ENCODE measurements around the gene PPP1R15B. TPM values are rescaled to one million over a fixed set of nuclear protein-coding genes. Genes with fewer than 3 reads are reported as not detected.

PPP1R15B gene
- total RNA-seq, 1 experiment from 2014 or later, result 50.7 TPM

DNA sequence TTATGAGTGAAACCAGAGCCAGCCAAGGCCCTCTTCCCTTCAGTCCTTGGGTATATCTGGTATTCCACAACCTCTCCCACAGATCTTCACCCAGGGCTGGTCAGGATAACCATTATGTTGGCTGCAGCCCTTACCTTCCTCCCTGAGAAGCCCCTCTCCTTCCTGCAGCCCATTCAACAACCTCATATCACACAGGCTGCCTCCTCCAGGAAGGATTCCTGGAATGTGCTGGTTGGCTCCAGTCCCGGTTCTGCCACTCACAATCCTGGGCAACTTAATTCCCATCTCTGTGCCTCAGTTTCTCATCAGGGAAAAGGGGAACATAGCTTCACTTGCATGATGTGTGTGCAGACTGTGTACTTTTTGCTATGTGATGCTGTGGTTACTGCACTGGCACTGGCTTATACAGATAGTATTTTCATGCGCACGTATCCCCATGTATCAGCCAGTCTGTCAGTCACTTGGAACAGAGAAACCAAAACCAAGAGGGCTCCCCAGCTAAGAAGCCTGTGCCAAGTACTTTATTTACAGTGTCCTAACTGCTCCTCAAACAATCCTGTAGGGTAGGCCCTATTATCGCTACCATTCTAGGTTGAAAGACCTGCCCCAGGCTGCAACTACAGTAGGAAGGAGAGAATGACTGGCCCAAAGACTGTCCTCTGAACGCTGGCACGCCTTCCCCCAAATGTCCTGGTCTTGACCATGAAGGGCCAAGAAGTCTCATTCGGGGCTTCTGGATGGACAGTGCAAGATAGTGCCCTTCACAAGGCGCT, 39.9 kb upstream of the PPP1R15B start:
- Histone ChIP-seq H3K9me2 (replicated peaks; ENCODE audit: low read length) (no peaks in the 10 kb centered on the region), H3K9me3 (ENCODE audit: low read length) (no peaks in the 10 kb centered on the region), H3K79me2 (ENCODE audit: low read length) (no peaks in the 10 kb centered on the region), H3K9ac (ENCODE audit: low read length) (peak overlapping the region; percentile 32; the same call in 1 of the 2 replicates), H3K36me3 (ENCODE audit: low read depth, low read length) (peaks cover 39% of the 10 kb centered on the region), H3K4me3 (ENCODE audit: low read length) (no peak overlapping the region), H3K4me2 (ENCODE audit: low read length) (peak overlapping the region; percentile 56), H3K27ac (ENCODE audit: low read length) (peak overlapping the region; percentile 70), H4K20me1 (ENCODE audit: low read length) (no peaks in the 10 kb centered on the region), H3K4me1 (ENCODE audit: insufficient read depth, low read length) (peaks cover 31% of the 10 kb centered on the region), H3K27me3 (ENCODE audit: low read length) (no peaks in the 10 kb centered on the region), H3F3A (ENCODE audit: low read length, unreplicated experiment) (no peaks in the 10 kb centered on the region), H2AFZ (ENCODE audit: low read length) (no peak overlapping the region)
- ChIA-PET CTCF (interaction anchor here (1.6 kb wide), 1 partner anchor 43 kb away, joined by 7 read pairs; the partner anchor contains the start of gene PIK3C2B), POLR2A (ENCODE audit: unreplicated experiment) (interaction anchor here (0.5 kb wide), 1 partner anchor 51 kb away, joined by 23 read pairs; no protein-coding TSS in a partner anchor)
- TF ChIP-seq EZH2 (IDR thresholded peaks at IDR 0.05; ENCODE audit: low read length, unreplicated experiment), result no peak
- TF ChIP-seq, protein P1, sequence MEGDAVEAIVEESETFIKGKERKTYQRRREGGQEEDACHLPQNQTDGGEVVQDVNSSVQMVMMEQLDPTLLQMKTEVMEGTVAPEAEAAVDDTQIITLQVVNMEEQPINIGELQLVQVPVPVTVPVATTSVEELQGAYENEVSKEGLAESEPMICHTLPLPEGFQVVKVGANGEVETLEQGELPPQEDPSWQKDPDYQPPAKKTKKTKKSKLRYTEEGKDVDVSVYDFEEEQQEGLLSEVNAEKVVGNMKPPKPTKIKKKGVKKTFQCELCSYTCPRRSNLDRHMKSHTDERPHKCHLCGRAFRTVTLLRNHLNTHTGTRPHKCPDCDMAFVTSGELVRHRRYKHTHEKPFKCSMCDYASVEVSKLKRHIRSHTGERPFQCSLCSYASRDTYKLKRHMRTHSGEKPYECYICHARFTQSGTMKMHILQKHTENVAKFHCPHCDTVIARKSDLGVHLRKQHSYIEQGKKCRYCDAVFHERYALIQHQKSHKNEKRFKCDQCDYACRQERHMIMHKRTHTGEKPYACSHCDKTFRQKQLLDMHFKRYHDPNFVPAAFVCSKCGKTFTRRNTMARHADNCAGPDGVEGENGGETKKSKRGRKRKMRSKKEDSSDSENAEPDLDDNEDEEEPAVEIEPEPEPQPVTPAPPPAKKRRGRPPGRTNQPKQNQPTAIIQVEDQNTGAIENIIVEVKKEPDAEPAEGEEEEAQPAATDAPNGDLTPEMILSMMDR (conservative IDR thresholded peaks at IDR 0.05; ENCODE audit: low read depth, low read length), result no peak
- intact Hi-C loops (cut with micrococcal nuclease), result no loop called here
- BruUV-seq (replicated peaks), result no TSS peak
- DNase-seq (no peak), ATAC-seq (no peak)

DNA sequence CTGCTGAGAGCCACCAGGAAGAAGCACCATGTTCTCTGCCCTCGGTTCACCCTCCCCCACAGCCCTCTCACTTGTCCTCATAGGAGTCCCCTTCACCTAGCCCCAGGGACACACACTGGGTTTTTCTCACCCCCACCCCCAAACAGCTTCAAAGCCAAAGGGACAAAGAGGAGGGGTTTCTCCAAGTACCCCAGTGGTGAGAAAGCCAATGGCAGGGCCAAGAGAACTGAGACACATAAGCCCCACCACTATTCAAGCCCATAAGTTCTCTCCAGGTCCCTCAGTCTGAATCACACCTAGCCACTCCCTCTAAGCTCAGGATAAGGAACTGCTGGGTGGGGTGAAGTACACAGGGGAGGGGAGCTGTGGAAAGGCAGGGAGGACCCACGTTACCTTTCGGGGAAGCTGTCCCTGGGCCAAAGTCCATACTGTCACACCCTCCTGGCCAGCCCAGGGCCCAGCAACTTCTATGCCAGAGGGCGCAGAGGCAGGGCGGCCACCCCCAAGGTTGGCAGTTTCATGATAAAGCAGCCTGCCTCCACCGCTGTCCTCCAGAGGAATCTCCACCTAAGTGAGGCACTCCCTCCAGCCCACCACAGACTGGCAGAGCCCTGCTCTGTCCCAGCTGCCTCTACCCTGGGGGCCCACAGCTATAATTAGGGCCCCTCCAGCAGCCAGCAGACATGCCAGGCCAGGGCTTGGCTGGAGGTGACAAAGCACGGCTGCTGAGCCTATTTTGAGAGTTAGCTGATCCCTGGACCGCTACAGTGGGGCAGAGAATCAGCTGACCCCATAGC, 39.0 kb upstream of the PPP1R15B start:
- H3K4me3 ChIP-seq (ENCODE audit: low read length), result no peak overlapping the region
- peaks cover 31% of the 10 kb centered on the region for H3K4me1 ChIP-seq (ENCODE audit: insufficient read depth, low read length)
- no TSS peak for BruUV-seq (replicated peaks)
- no peaks in the 10 kb centered on the region for H3K9me2 ChIP-seq (replicated peaks; ENCODE audit: low read length)
- peaks cover 45% of the 10 kb centered on the region for H3K36me3 ChIP-seq (ENCODE audit: low read depth, low read length)
- ChIA-PET CTCF (interaction anchor here (0.6 to 1.6 kb wide), 3 partner anchors 43 to 840 kb away, joined by 3 to 7 read pairs (median 5); partner anchors contain the start of gene PIK3C2B), POLR2A (ENCODE audit: unreplicated experiment) (interaction anchor here (0.5 kb wide), 1 partner anchor 57 kb away, joined by 11 read pairs; no protein-coding TSS in a partner anchor)
- no peaks in the 10 kb centered on the region for H3K27me3 ChIP-seq (ENCODE audit: low read length)
- TF ChIP-seq EZH2 (IDR thresholded peaks at IDR 0.05; ENCODE audit: low read length, unreplicated experiment) (no peak), EZH2phosphoT487 (IDR thresholded peaks at IDR 0.05; ENCODE audit: borderline replicate concordance, low read length) (no peak)
- TF ChIP-seq, protein P1 (conservative IDR thresholded peaks at IDR 0.05; ENCODE audit: low read depth, low read length), result no peak
- H2AFZ ChIP-seq (ENCODE audit: low read length), result 0 out of 2 replicates have a peak overlapping the region, but pooled peaks have one; percentile 4
- H3K4me2 ChIP-seq (ENCODE audit: low read length), result peak overlapping the region; percentile 56
- H3F3A ChIP-seq (ENCODE audit: low read length, unreplicated experiment), result no peaks in the 10 kb centered on the region
- peak overlapping the region; percentile 32; the same call in 1 of the 2 replicates for H3K9ac ChIP-seq (ENCODE audit: low read length)
- H3K27ac ChIP-seq (ENCODE audit: low read length), result peak overlapping the region; percentile 70
- peak; percentile 80 for DNase-seq
- intact Hi-C loops (cut with micrococcal nuclease), result no loop called here
- ATAC-seq, result peak; percentile 71
- no peaks in the 10 kb centered on the region for H3K9me3 ChIP-seq (ENCODE audit: low read length)
- no peaks in the 10 kb centered on the region for H4K20me1 ChIP-seq (ENCODE audit: low read length)
- no peaks in the 10 kb centered on the region for H3K79me2 ChIP-seq (ENCODE audit: low read length)

Data from PC-3 (cell line).